K562 (cell line): Measurements from ENCODE around the gene ANKMY1. TPM values are rescaled to one million over a fixed set of nuclear protein-coding genes. Genes with fewer than 3 reads are reported as not detected.

ENCODE experiments used
- ATAC-seq: fragments of 200-7000 bp; cut with Tn5 transposase; 3 replicates; pipeline ENCODE4 v1.9.1; 2020; ENCODE audit warnings: moderate library complexity
- BruUV-seq: library from RNA; stranded (reverse); fragments of 400-500 nt; replicated peaks from 2 replicates; lab custom pipeline; 2021; lab: Mats Ljungman, UMichigan
- CTCF ChIA-PET: fragments of 300-600 bp; formaldehyde crosslinking; extraction: SDS; loops from one replicate; lab custom pipeline; 2021; ENCODE audit warnings: low intra/inter-chr PET ratio; lab: Yijun Ruan, JAX
- POLR2A ChIA-PET: fragments of 300-600, 350-650 bp; sonication (Branson Sonifier 250); formaldehyde crosslinking; extraction: SDS; loops from one replicate; lab custom pipeline; 2021; ENCODE audit warnings: antibody characterized with exemption, inconsistent platforms; lab: Yijun Ruan, JAX
- DNase-seq, 4 experiments: peaks; one replicate each; pipeline versions ENCODE4 v3.0.0 to v3.0.0-alpha.2; 2011 to 2018; ENCODE audit warnings: low spot score in 3 of 4, mixed read lengths in 3 of 4; ENCODE audit errors: extremely low read depth in 1 of 4
- FAIRE-seq: peaks from 2 replicates; lab custom pipeline; 2011; peaks lifted over from hg19 to GRCh38; lab: Jason Lieb, UNC
- H2AFZ ChIP-seq: 2 replicates; pipeline ENCODE4 v1.6.0; 2011; ENCODE audit warnings: low read depth, low read length, control low read depth, inconsistent platforms
- H3K27ac ChIP-seq: fragments of 200-600 bp; 3 replicates; pipeline ENCODE4 v1.8.0; 2011; ENCODE audit warnings: low read depth, mild to moderate bottlenecking, control low read depth, inconsistent platforms, low read length, moderate library complexity, mixed read lengths; ENCODE audit errors: extremely low read depth
- H3K27me3 ChIP-seq, 2 experiments: fragments of 300-600 bp in 1 of 2; 2 replicates in 1 of 2; 3 replicates in 1 of 2; pipeline versions ENCODE4 v1.6.0 to v1.8.0; 2011; ENCODE audit warnings: inconsistent platforms in 2 of 2, low read length in 2 of 2, mild to moderate bottlenecking in 1 of 2, mixed read lengths in 1 of 2, moderate library complexity in 1 of 2; ENCODE audit not compliant: control insufficient read depth in 2 of 2, insufficient read depth in 2 of 2
- H3K36me3 ChIP-seq: fragments of 300-600 bp; 3 replicates; pipeline ENCODE4 v1.8.0; 2011; ENCODE audit warnings: mild to moderate bottlenecking, low read length, inconsistent platforms; ENCODE audit not compliant: control insufficient read depth, insufficient read depth
- H3K4me1 ChIP-seq, 2 experiments: fragments of 200-600 bp in 1 of 2; replicated peaks in 1 of 2; 2 replicates in 1 of 2; 3 replicates in 1 of 2; pipeline versions ENCODE4 v1.5.1 to v1.8.0; 2011; ENCODE audit warnings: inconsistent platforms in 2 of 2, low read length in 2 of 2, mild to moderate bottlenecking in 1 of 2, mixed read lengths in 1 of 2, moderate library complexity in 1 of 2; ENCODE audit not compliant: control insufficient read depth in 2 of 2, insufficient read depth in 2 of 2
- H3K4me2 ChIP-seq: 2 replicates; pipeline ENCODE4 v1.6.1; 2011; ENCODE audit warnings: low read length, control low read depth, inconsistent platforms, mixed read lengths; ENCODE audit not compliant: insufficient read depth
- H3K4me3 ChIP-seq: fragments of 200-600 bp; sonication (generic), shearing (Covaris generic); 2 replicates; pipeline ENCODE4 v1.5.1; 2016; ENCODE audit warnings: control low read depth, inconsistent platforms
- H3K79me2 ChIP-seq: fragments of 200-600 bp; 3 replicates; pipeline ENCODE4 v1.8.0; 2011; ENCODE audit warnings: low read length, inconsistent platforms; ENCODE audit not compliant: control insufficient read depth, insufficient read depth
- H3K9ac ChIP-seq, 2 experiments: 2 replicates each; pipeline versions ENCODE4 v1.6.0 to v1.6.1; 2011; ENCODE audit warnings: low read depth in 2 of 2, low read length in 2 of 2, control low read depth in 1 of 2, inconsistent platforms in 1 of 2, mild to moderate bottlenecking in 1 of 2, mixed read lengths in 1 of 2; ENCODE audit not compliant: insufficient read depth in 1 of 2
- H3K9me1 ChIP-seq: one replicate; pipeline ENCODE4 v1.6.0; 2011; ENCODE audit warnings: inconsistent platforms, mild to moderate bottlenecking, low read length, moderate library complexity; ENCODE audit not compliant: control insufficient read depth, insufficient read depth
- H3K9me3 ChIP-seq: replicated peaks from 2 replicates; pipeline ENCODE4 v1.5.1; 2011; ENCODE audit warnings: low read depth, low read length, inconsistent platforms; ENCODE audit not compliant: control insufficient read depth, insufficient read depth
- H4K20me1 ChIP-seq: replicated peaks from 2 replicates; pipeline ENCODE4 v1.6.1; 2011; ENCODE audit warnings: low read length, inconsistent platforms, mixed read lengths; ENCODE audit not compliant: control insufficient read depth, insufficient read depth
- BCLAF1 ChIP-seq, 2 experiments: fragments of 450-650 bp in 1 of 2; IDR thresholded peaks; 2 replicates each; pipeline ENCODE4 v1.6.1; 2011 to 2017; ENCODE audit warnings: low read depth in 2 of 2, antibody characterized with exemption in 1 of 2, borderline replicate concordance in 1 of 2, low read length in 1 of 2, mild to moderate bottlenecking in 1 of 2, mixed read lengths in 1 of 2; ENCODE audit not compliant: control insufficient read depth in 1 of 2
- CBFB ChIP-seq: sonication (generic); formaldehyde crosslinking; IDR thresholded peaks from 2 replicates; pipeline ENCODE4 v1.4.0; 2020; ENCODE audit warnings: mild to moderate bottlenecking, missing genetic modification reagents
- HDAC3 ChIP-seq: fragments of 450-650 bp; IDR thresholded peaks from 2 replicates; pipeline ENCODE4 v1.6.1; 2018; ENCODE audit warnings: borderline replicate concordance, mild to moderate bottlenecking, moderate library complexity; ENCODE audit not compliant: partially characterized antibody
- whole genome bisulfite sequencing: fragments of 100-300 bp; shearing (Covaris generic); methylation state at CpG from one replicate; pipeline ENCODE4 v1.1.6; 2016; ENCODE audit warnings: low coverage, mixed read lengths; ENCODE audit not compliant: insufficient coverage; ENCODE audit errors: missing lambda C conversion rate; 5-methylcytosine and 5-hydroxymethylcytosine counted together
- in situ Hi-C: fragments of 300-500 bp; cut with MboI; formaldehyde crosslinking; loops from 4 replicates; pipeline ENCODE4 v1.15.0; 2018; ENCODE audit warnings: inconsistent platforms, mixed read lengths
- intact Hi-C: fragments of 100-400 bp; cut with micrococcal nuclease; formaldehyde crosslinking; loops from 2 replicates; pipeline ENCODE4 v1.14.2; 2022
- polyA plus RNA-seq, 8 experiments: library from polyadenylated mRNA; depleted of rRNA in 4 of 8; stranded (reverse) in 5 of 8; unstranded in 3 of 8; fragments of >200 nt; fragmentation: Nextera tagmentation in 2 of 8; fragmentation: Illumina TruSeq in 1 of 8; extraction: Ambion mirVana in 2 of 8; extraction: Trizol in 1 of 8; gene quantifications; 2 replicates each; pipeline versions ENCODE4 v1.2.1 to v1.2.3, GENCODE V29; 2011 to 2014; ENCODE audit warnings: inconsistent platforms in 1 of 8, missing spikeins in 1 of 8
- total RNA-seq, 7 experiments: library from RNA; depleted of rRNA in 6 of 7; stranded (reverse); fragments of >200 nt in 6 of 7; fragmentation: Illumina TruSeq in 2 of 7; extraction: Trizol in 2 of 7; gene quantifications; 2 replicates each; pipeline versions ENCODE4 v1.2.1 to v1.2.3, GENCODE V29; 2011 to 2021; ENCODE audit warnings: low replicate concordance in 1 of 7

Gene ANKMY1
- total and polyA plus RNA-seq, 9 of the 15 experiments (the other 6 are each of a cell fraction or from before 2014, with no cell fraction given): 0.75 to 15.1 (median 11.7) TPM

- no peaks in the 10 kb centered on the region for H3K9me1 ChIP-seq
- POLR2A ChIA-PET: no interaction called here
- no peak overlapping the region for H3K4me3 ChIP-seq
- no peak for DNase-seq
- no TSS peak for BruUV-seq
- H3K36me3 ChIP-seq: peaks cover 22% of the 10 kb centered on the region; the same call in 2 of the 3 replicates
- H3K9me3 ChIP-seq: no peaks in the 10 kb centered on the region
- TF ChIP-seq HDAC3: no peak
- no peak for TF ChIP-seq BCLAF1 (IDR thresholded peaks at IDR 0.05; ENCODE audit: borderline replicate concordance in 1 of 2, control insufficient read depth in 1 of 2, low read depth in 2 of 2, low read length in 1 of 2)
- TF ChIP-seq CBFB (CRISPR knock-in tag): no peak
- WGBS: 96% methylated on average over 16 of the region's 32 CpGs
- no peak for FAIRE-seq
- intact Hi-C loops (no loop called here), in situ Hi-C loops (no loop called here)
- peaks cover 0 to 6% of the 10 kb centered on the region in 2 experiments; a peak in 1 of 5 replicates for H3K4me1 ChIP-seq
- no peak overlapping the region for H3K27ac ChIP-seq
- H3K79me2 ChIP-seq: no peaks in the 10 kb centered on the region
- no peaks in the 10 kb centered on the region for H3K27me3 ChIP-seq
- H2AFZ ChIP-seq: no peak overlapping the region
- no peaks in the 10 kb centered on the region for H4K20me1 ChIP-seq
- CTCF ChIA-PET: no interaction called here
- no peak overlapping the region for H3K9ac ChIP-seq
- no peak overlapping the region for H3K4me2 ChIP-seq
- ATAC-seq: no peak
Observed at GRCh38 chr2:240499309-240500301, 58.2 kb downstream of the ANKMY1 start.
